ENCODE data around the gene TBC1D22A. TPM values are rescaled to one million over a fixed set of nuclear protein-coding genes. Genes with fewer than 3 reads are reported as not detected.

TBC1D22A gene
- total and polyA plus RNA-seq, 2 experiments from 2014 or later, result 15.3 to 19.8 TPM

- Histone ChIP-seq H4K20me1 (ENCODE audit: insufficient read depth, poor library complexity, severe bottlenecking) (no peaks in the 10 kb centered on the region), H3K9me3 (ENCODE audit: low read depth) (no peaks in the 10 kb centered on the region), H3K36me3 (replicated peaks; ENCODE audit: insufficient read depth, low read depth) (no peaks in the 10 kb centered on the region), H3K9me2 (replicated peaks; ENCODE audit: insufficient read depth) (no peaks in the 10 kb centered on the region), H3K4me1 (ENCODE audit: insufficient read depth) (no peaks in the 10 kb centered on the region), H3K79me2 (peaks cover 8% of the 10 kb centered on the region), H3K4me3 (no peak overlapping the region), H3K27me3 (no peaks in the 10 kb centered on the region), H2AFZ (no peak overlapping the region), H3K4me2 (no peak overlapping the region), H3K27ac (no peak overlapping the region)
- WGBS (ENCODE audit: low lambda C conversion rate, missing lambda C conversion rate), result 99% methylated on average over 3 of the region's 3 CpGs
- DNase-seq (ENCODE audit: low spot score), result no peak
- TF ChIP-seq EZH2 (IDR thresholded peaks at IDR 0.05; ENCODE audit: borderline replicate concordance) (no peak), CTCF (IDR thresholded peaks at IDR 0.05; ENCODE audit: poor library complexity) (no peak), EZH2phosphoT487 (IDR thresholded peaks at IDR 0.05; ENCODE audit: low read depth, severe bottlenecking, unreplicated experiment) (no peak)
Measured at GRCh38 chr22:46856661-46857060, 94.2 kb downstream of the TBC1D22A start.

- no peak overlapping the region for H3K4me3 ChIP-seq
- H3K9me3 ChIP-seq (ENCODE audit: low read depth), result no peaks in the 10 kb centered on the region
- H3K27ac ChIP-seq, result no peak overlapping the region
- no peaks in the 10 kb centered on the region for H3K9me2 ChIP-seq (replicated peaks; ENCODE audit: insufficient read depth)
- H2AFZ ChIP-seq, result no peak overlapping the region
- 90% methylated on average over 9 of the region's 9 CpGs for WGBS (ENCODE audit: low lambda C conversion rate, missing lambda C conversion rate)
- no peaks in the 10 kb centered on the region for H3K27me3 ChIP-seq
- H4K20me1 ChIP-seq (ENCODE audit: insufficient read depth, poor library complexity, severe bottlenecking), result no peaks in the 10 kb centered on the region
- TF ChIP-seq EZH2 (IDR thresholded peaks at IDR 0.05; ENCODE audit: borderline replicate concordance) (no peak), CTCF (IDR thresholded peaks at IDR 0.05; ENCODE audit: poor library complexity) (no peak), EZH2phosphoT487 (IDR thresholded peaks at IDR 0.05; ENCODE audit: low read depth, severe bottlenecking, unreplicated experiment) (no peak)
- no peak for DNase-seq (ENCODE audit: low spot score)
- H3K4me2 ChIP-seq, result no peak overlapping the region
- H3K79me2 ChIP-seq, result peaks cover 9% of the 10 kb centered on the region
- no peaks in the 10 kb centered on the region for H3K36me3 ChIP-seq (replicated peaks; ENCODE audit: insufficient read depth, low read depth)
- no peaks in the 10 kb centered on the region for H3K4me1 ChIP-seq (ENCODE audit: insufficient read depth)
Measured at GRCh38 chr22:46857142-46857884, 94.9 kb downstream of the TBC1D22A start.

- WGBS (ENCODE audit: low lambda C conversion rate, missing lambda C conversion rate), result 95% methylated on average over 6 of the region's 6 CpGs
- no peak for DNase-seq (ENCODE audit: low spot score)
- Histone ChIP-seq H3K4me2 (no peak overlapping the region), H3K4me1 (ENCODE audit: insufficient read depth) (no peaks in the 10 kb centered on the region), H3K79me2 (peaks cover 9% of the 10 kb centered on the region), H3K4me3 (no peak overlapping the region), H3K9me2 (replicated peaks; ENCODE audit: insufficient read depth) (no peaks in the 10 kb centered on the region), H3K27me3 (no peaks in the 10 kb centered on the region), H3K27ac (no peak overlapping the region), H2AFZ (no peak overlapping the region), H3K36me3 (replicated peaks; ENCODE audit: insufficient read depth, low read depth) (no peaks in the 10 kb centered on the region), H3K9me3 (ENCODE audit: low read depth) (no peaks in the 10 kb centered on the region), H4K20me1 (ENCODE audit: insufficient read depth, poor library complexity, severe bottlenecking) (no peaks in the 10 kb centered on the region)
- TF ChIP-seq EZH2phosphoT487 (IDR thresholded peaks at IDR 0.05; ENCODE audit: low read depth, severe bottlenecking, unreplicated experiment) (no peak), CTCF (IDR thresholded peaks at IDR 0.05; ENCODE audit: poor library complexity) (no peak), EZH2 (IDR thresholded peaks at IDR 0.05; ENCODE audit: borderline replicate concordance) (no peak)
Measured at GRCh38 chr22:46857885-46858143, 95.4 kb downstream of the TBC1D22A start.
